ENCODE data around the gene BCL3. TPM values are rescaled to one million over a fixed set of nuclear protein-coding genes. Genes with fewer than 3 reads are reported as not detected.
A peak's percentile ranks its signal among the peaks of the same experiment; 100 is the strongest.

Gene BCL3
- total RNA-seq, 2 donors from 2014 or later, result 1.8 to 6.2 TPM

GRCh38 chr19:44756089-44756562 is 7.6 kb downstream of the BCL3 start:
- H3K27ac Mint-ChIP-seq, result no peak overlapping the region
- Histone ChIP-seq H3K27me3 (ENCODE audit: control insufficient read depth, insufficient read depth, low read length, poor library complexity, severe bottlenecking) (peaks cover 41% of the 10 kb centered on the region), H3K4me1 (ENCODE audit: control insufficient read depth, insufficient read depth, low read length) (peaks cover 4% of the 10 kb centered on the region), H3K9me3 (ENCODE audit: control insufficient read depth, low read length) (no peaks in the 10 kb centered on the region), H3K27ac (ENCODE audit: low read depth, low read length) (no peak overlapping the region), H3K4me3 (ENCODE audit: low read length) (no peak overlapping the region), H3K36me3 (ENCODE audit: control insufficient read depth, insufficient read depth, low read length) (peaks cover 4% of the 10 kb centered on the region), H3K9ac (ENCODE audit: extremely low read depth, low read length, poor library complexity, severe bottlenecking) (no peak overlapping the region)
- no peak for DNase-seq
- WGBS, 2 experiments (ENCODE audit: insufficient coverage in 1 of 2, insufficient read length in 1 of 2), result 84% methylated on average over 7 of the region's 7 CpGs; no CpG with 5 or more reads in 1 of the 2 experiments
- peaks cover 86% of the 10 kb centered on the region for H3K27me3 Mint-ChIP-seq (ENCODE audit: insufficient read depth)
- H3K9me3 Mint-ChIP-seq, result no peaks in the 10 kb centered on the region
- no peak overlapping the region for H3K4me3 Mint-ChIP-seq
- H3K4me1 Mint-ChIP-seq, result peaks cover 13% of the 10 kb centered on the region
- TF ChIP-seq CTCF (conservative IDR thresholded peaks at IDR 0.05), result no peak
- no peaks in the 10 kb centered on the region for H3K36me3 Mint-ChIP-seq (ENCODE audit: low read depth)

- H3K4me1 ChIP-seq (ENCODE audit: control insufficient read depth, insufficient read depth, low read length), result peaks cover 4% of the 10 kb centered on the region
- peaks cover 41% of the 10 kb centered on the region for H3K27me3 ChIP-seq (ENCODE audit: control insufficient read depth, insufficient read depth, low read length, poor library complexity, severe bottlenecking)
- Mint-ChIP-seq H3K4me3 (peak overlapping the region; percentile 70), H3K27ac (peak overlapping the region; percentile 19), H3K27me3 (ENCODE audit: insufficient read depth) (peaks cover 75% of the 10 kb centered on the region), H3K36me3 (ENCODE audit: low read depth) (no peaks in the 10 kb centered on the region), H3K4me1 (peaks cover 13% of the 10 kb centered on the region), H3K9me3 (no peaks in the 10 kb centered on the region)
- DNase-seq, result peak; percentile 78
- 11% methylated on average over 18 to 53 of the region's 53 CpGs for WGBS, 2 experiments (ENCODE audit: insufficient coverage in 1 of 2, insufficient read length in 1 of 2)
- no peaks in the 10 kb centered on the region for H3K9me3 ChIP-seq (ENCODE audit: control insufficient read depth, low read length)
- peak overlapping the region; percentile 78 for H3K4me3 ChIP-seq (ENCODE audit: low read length)
- H3K9ac ChIP-seq (ENCODE audit: extremely low read depth, low read length, poor library complexity, severe bottlenecking), result peak overlapping the region; percentile 11
- peak; percentile 11 for TF ChIP-seq CTCF (conservative IDR thresholded peaks at IDR 0.05)
- no peak overlapping the region for H3K27ac ChIP-seq (ENCODE audit: low read depth, low read length)
- peaks cover 4% of the 10 kb centered on the region for H3K36me3 ChIP-seq (ENCODE audit: control insufficient read depth, insufficient read depth, low read length)
Measured at GRCh38 chr19:44757057-44757734, 8.7 kb downstream of the BCL3 start.

- H3K9ac ChIP-seq (ENCODE audit: extremely low read depth, low read length, poor library complexity, severe bottlenecking), result peak overlapping the region; percentile 11
- Mint-ChIP-seq H3K36me3 (ENCODE audit: low read depth) (no peaks in the 10 kb centered on the region), H3K4me1 (peaks cover 13% of the 10 kb centered on the region), H3K27ac (peak overlapping the region; percentile 19), H3K9me3 (no peaks in the 10 kb centered on the region), H3K27me3 (ENCODE audit: insufficient read depth) (peaks cover 71% of the 10 kb centered on the region), H3K4me3 (peak overlapping the region; percentile 70)
- peak; percentile 28 for TF ChIP-seq CTCF (conservative IDR thresholded peaks at IDR 0.05)
- 1 to 3% methylated on average over 15 to 68 of the region's 68 CpGs for whole genome bisulfite sequencing, 2 experiments (ENCODE audit: insufficient coverage in 1 of 2, insufficient read length in 1 of 2)
- peak overlapping the region; percentile 78 for H3K4me3 ChIP-seq (ENCODE audit: low read length)
- no peaks in the 10 kb centered on the region for H3K9me3 ChIP-seq (ENCODE audit: control insufficient read depth, low read length)
- peak; percentile 90 for DNase-seq
- peaks cover 4% of the 10 kb centered on the region for H3K36me3 ChIP-seq (ENCODE audit: control insufficient read depth, insufficient read depth, low read length)
- peaks cover 4% of the 10 kb centered on the region for H3K4me1 ChIP-seq (ENCODE audit: control insufficient read depth, insufficient read depth, low read length)
- H3K27ac ChIP-seq (ENCODE audit: low read depth, low read length), result no peak overlapping the region
- H3K27me3 ChIP-seq (ENCODE audit: control insufficient read depth, insufficient read depth, low read length, poor library complexity, severe bottlenecking), result peaks cover 41% of the 10 kb centered on the region
Measured at GRCh38 chr19:44757735-44758505, 9.4 kb downstream of the BCL3 start.

Data from endodermal cell (in vitro differentiated cells).